PC-3 (cell line): ENCODE measurements around the gene TCOF1. TPM values are rescaled to one million over a fixed set of nuclear protein-coding genes. Genes with fewer than 3 reads are reported as not detected.

Experiments
- ATAC-seq: fragments of 200-7000 bp; cut with Tn5 transposase; 2 replicates; pipeline ENCODE4 v1.9.1; 2020; ENCODE audit warnings: mild to moderate bottlenecking, moderate library complexity
- BruUV-seq: library from RNA; stranded (reverse); fragments of 400-500 nt; replicated peaks from 2 replicates; lab custom pipeline; 2021; lab: Mats Ljungman, UMichigan
- CTCF ChIA-PET: fragments of 300-600 bp; sonication (Branson Sonifier 250); formaldehyde crosslinking; loops from one replicate; lab custom pipeline; 2022; ENCODE audit warnings: antibody characterized with exemption; lab: Charles Lee
- POLR2A ChIA-PET: fragments of 300-600 bp; sonication (Branson Sonifier 250); formaldehyde crosslinking; loops from one replicate; lab custom pipeline; 2022; ENCODE audit warnings: antibody characterized with exemption; ENCODE audit not compliant: unreplicated experiment; lab: Charles Lee
- DNase-seq: peaks from one replicate; pipeline ENCODE4 v3.0.0-alpha.2; 2015
- H2AFZ ChIP-seq: fragments of 300-600 bp; sonication (generic); 2 replicates; pipeline ENCODE4 v1.6.0; 2016; ENCODE audit warnings: antibody characterized with exemption, low read length
- H3F3A ChIP-seq: fragments of 300-600 bp; sonication (generic); one replicate; pipeline ENCODE4 v1.6.0; 2017; ENCODE audit warnings: antibody characterized with exemption, low read length, control low read depth, mild to moderate bottlenecking; ENCODE audit not compliant: unreplicated experiment
- H3K27ac ChIP-seq: fragments of 300-600 bp; sonication (generic); 2 replicates; pipeline ENCODE4 v1.5.1; 2016; ENCODE audit warnings: mild to moderate bottlenecking, low read length
- H3K27me3 ChIP-seq: fragments of 300-600 bp; sonication (generic); 2 replicates; pipeline ENCODE4 v1.6.1; 2016; ENCODE audit warnings: low read length, mixed read lengths
- H3K36me3 ChIP-seq: fragments of 300-600 bp; sonication (generic); 2 replicates; pipeline ENCODE4 v1.6.1; 2016; ENCODE audit warnings: low read depth, mixed run types, low read length, mixed read lengths
- H3K4me1 ChIP-seq: fragments of 300-600 bp; sonication (generic); 2 replicates; pipeline ENCODE4 v1.5.1; 2016; ENCODE audit warnings: low read length; ENCODE audit not compliant: insufficient read depth
- H3K4me2 ChIP-seq: fragments of 300-600 bp; sonication (generic); 2 replicates; pipeline ENCODE4 v1.6.0; 2016; ENCODE audit warnings: low read length
- H3K4me3 ChIP-seq: fragments of 300-600 bp; sonication (generic); 2 replicates; pipeline ENCODE4 v1.5.1; 2016; ENCODE audit warnings: mild to moderate bottlenecking, low read length, mixed read lengths
- H3K79me2 ChIP-seq: fragments of 300-600 bp; sonication (generic); 2 replicates; pipeline ENCODE4 v1.6.1; 2017; ENCODE audit warnings: low read length, mixed read lengths
- H3K9ac ChIP-seq: fragments of 300-600 bp; sonication (generic); 2 replicates; pipeline ENCODE4 v1.6.0; 2016; ENCODE audit warnings: mild to moderate bottlenecking, low read length
- H3K9me2 ChIP-seq: fragments of 300-600 bp; sonication (generic); replicated peaks from 2 replicates; pipeline ENCODE4 v1.6.1; 2016; ENCODE audit warnings: mixed run types, low read length, mixed read lengths
- H3K9me3 ChIP-seq: fragments of 300-600 bp; sonication (generic); 2 replicates; pipeline ENCODE4 v1.6.1; 2016; ENCODE audit warnings: low read length, mixed read lengths
- H4K20me1 ChIP-seq: fragments of 300-600 bp; sonication (generic); 2 replicates; pipeline ENCODE4 v1.6.1; 2016; ENCODE audit warnings: low read length, mixed read lengths
- EZH2 ChIP-seq: fragments of 300-600 bp; sonication (generic); IDR thresholded peaks from one replicate; pipeline ENCODE4 v1.6.1; 2017; ENCODE audit warnings: antibody characterized with exemption, mild to moderate bottlenecking, low read length; ENCODE audit not compliant: unreplicated experiment
- EZH2phosphoT487 ChIP-seq: fragments of 300-600 bp; sonication (generic); IDR thresholded peaks from 2 replicates; pipeline ENCODE4 v1.6.1; 2018; ENCODE audit warnings: mild to moderate bottlenecking, antibody characterized with exemption, low read length, borderline replicate concordance
- intact Hi-C: fragments of 100-400 bp; cut with micrococcal nuclease; formaldehyde crosslinking; loops from 2 replicates; pipeline ENCODE4 v1.9.0; 2023
- total RNA-seq: library from RNA; depleted of rRNA; stranded (reverse); fragments of >200 nt; gene quantifications from 2 replicates; pipeline ENCODE4 v1.2.3, GENCODE V29; 2014
- TF ChIP-seq, protein P1 (sequence below): fragments of 300-600 bp; sonication (generic); conservative IDR thresholded peaks from 2 replicates; pipeline ENCODE4 v1.5.1; 2017; ENCODE audit warnings: antibody characterized with exemption, low read depth, mild to moderate bottlenecking, low read length

TCOF1 gene
- total RNA-seq, 1 experiment from 2014 or later, result 113 TPM

- Histone ChIP-seq H3K9me3 (no peaks in the 10 kb centered on the region), H4K20me1 (no peaks in the 10 kb centered on the region), H3K9ac (no peak overlapping the region), H3K79me2 (no peaks in the 10 kb centered on the region), H3K4me1 (no peaks in the 10 kb centered on the region; the same call in 1 of the 2 replicates), H3K4me2 (no peak overlapping the region), H3K27me3 (no peaks in the 10 kb centered on the region), H3K9me2 (no peaks in the 10 kb centered on the region), H3K4me3 (no peak overlapping the region), H2AFZ (no peak overlapping the region), H3K36me3 (no peaks in the 10 kb centered on the region), H3F3A (no peaks in the 10 kb centered on the region), H3K27ac (no peak overlapping the region)
- intact Hi-C loops, result no loop called here
- ATAC-seq (no peak), DNase-seq (no peak)
- CTCF ChIA-PET, result no interaction called here
- POLR2A ChIA-PET, result no interaction called here
- BruUV-seq, result no TSS peak
- TF ChIP-seq, protein P1, sequence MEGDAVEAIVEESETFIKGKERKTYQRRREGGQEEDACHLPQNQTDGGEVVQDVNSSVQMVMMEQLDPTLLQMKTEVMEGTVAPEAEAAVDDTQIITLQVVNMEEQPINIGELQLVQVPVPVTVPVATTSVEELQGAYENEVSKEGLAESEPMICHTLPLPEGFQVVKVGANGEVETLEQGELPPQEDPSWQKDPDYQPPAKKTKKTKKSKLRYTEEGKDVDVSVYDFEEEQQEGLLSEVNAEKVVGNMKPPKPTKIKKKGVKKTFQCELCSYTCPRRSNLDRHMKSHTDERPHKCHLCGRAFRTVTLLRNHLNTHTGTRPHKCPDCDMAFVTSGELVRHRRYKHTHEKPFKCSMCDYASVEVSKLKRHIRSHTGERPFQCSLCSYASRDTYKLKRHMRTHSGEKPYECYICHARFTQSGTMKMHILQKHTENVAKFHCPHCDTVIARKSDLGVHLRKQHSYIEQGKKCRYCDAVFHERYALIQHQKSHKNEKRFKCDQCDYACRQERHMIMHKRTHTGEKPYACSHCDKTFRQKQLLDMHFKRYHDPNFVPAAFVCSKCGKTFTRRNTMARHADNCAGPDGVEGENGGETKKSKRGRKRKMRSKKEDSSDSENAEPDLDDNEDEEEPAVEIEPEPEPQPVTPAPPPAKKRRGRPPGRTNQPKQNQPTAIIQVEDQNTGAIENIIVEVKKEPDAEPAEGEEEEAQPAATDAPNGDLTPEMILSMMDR, result no peak
- no peak for TF ChIP-seq EZH2phosphoT487
- TF ChIP-seq EZH2, result no peak
Observed at GRCh38 chr5:150411245-150411979, 53.9 kb downstream of the TCOF1 start.

GRCh38 chr5:150412319-150413175 is 55.0 kb downstream of the TCOF1 start, which contains the start of gene CD74:
TSS of gene CD74 (minus strand) at chr5:150412910. CDS start at chr5:150412749, 161 bp downstream.
- Histone ChIP-seq H4K20me1 (no peaks in the 10 kb centered on the region), H3K4me1 (no peaks in the 10 kb centered on the region; the same call in 1 of the 2 replicates), H3K27ac (no peak within 1 kb of the TSS), H3K9me2 (no peaks in the 10 kb centered on the region), H2AFZ (no peak within 1 kb of the TSS), H3F3A (no peaks in the 10 kb centered on the region), H3K9me3 (no peaks in the 10 kb centered on the region), H3K4me2 (no peak within 1 kb of the TSS), H3K36me3 (no peaks in the 10 kb centered on the region), H3K4me3 (no peak within 1 kb of the TSS), H3K9ac (no peak within 1 kb of the TSS), H3K79me2 (no peaks in the 10 kb centered on the region), H3K27me3 (no peaks in the 10 kb centered on the region)
- intact Hi-C loops, result no loop called here
- ATAC-seq (no peak), DNase-seq (peak; percentile 37)
- ChIA-PET POLR2A (no interaction called here), CTCF (no interaction called here)
- TF ChIP-seq EZH2 (no peak), EZH2phosphoT487 (no peak)
- TF ChIP-seq, protein P1, result no peak
- no TSS peak for BruUV-seq
